ENCODE measurements around the gene RGS21.

Gene RGS21

DNA sequence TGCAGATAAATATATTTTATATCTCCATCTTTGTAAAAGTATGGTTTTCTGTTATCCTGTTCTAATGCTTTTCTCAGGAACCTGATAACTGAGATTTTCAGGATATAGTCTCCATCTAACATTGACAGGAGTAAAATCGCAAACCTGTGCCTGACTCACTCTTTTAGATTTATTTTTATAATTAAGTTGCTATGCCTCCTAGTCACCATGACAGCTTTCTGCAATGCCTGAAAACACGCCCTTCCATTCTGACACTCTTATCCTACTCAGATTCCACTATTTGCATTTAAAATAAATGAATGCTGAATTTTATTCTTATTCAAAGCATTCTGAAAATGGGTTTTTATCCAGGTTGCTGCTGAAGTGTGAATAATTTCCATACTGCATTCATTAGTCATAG, 62.8 kb downstream of the RGS21 start:
- no peak for DNase-seq

GRCh38 chr1:192382758-192383157, 66.0 kb downstream of the RGS21 start:
- no peak for DNase-seq

- no peak for DNase-seq
Observed at GRCh38 chr1:192386051-192386650, 69.4 kb downstream of the RGS21 start.

DNA sequence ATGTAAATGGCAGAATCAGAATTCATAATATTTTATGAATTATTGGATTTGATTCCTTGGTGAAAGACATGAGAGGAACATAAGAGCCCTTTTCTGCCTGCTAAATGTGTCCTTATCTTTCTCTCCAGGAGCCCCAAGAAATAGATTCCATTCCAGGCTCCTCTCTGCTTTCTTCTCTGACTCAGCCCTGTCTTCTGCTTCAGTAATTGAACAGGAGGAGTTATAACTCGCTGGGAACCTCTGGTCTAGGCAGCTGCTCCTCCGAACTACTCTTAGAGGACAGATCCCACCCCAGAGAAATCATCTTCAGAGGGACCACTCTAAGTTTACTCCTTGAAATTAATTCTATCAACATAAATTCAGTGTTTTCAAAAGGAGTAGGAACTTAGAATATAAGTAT, 78.4 kb downstream of the RGS21 start:
- no peak for DNase-seq

DNA sequence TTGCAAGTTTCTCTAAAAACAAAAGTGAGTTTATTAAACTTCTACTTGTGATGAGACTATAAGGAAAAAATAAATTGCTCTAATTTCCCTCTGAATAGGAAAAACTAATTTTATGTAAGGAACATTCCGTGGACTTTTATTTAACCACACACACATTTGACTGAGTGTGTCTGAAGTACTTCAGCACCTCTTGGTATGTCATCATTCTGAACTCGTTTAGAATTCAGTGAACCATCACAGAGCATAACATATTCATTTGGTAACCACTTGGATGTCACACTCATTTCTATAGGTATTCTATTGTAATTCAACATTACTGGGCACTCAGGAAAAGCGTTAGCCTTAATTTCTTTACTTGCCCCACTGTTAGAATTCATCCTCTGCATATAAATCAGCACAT, 79.1 kb downstream of the RGS21 start:
- no peak for DNase-seq

DNA sequence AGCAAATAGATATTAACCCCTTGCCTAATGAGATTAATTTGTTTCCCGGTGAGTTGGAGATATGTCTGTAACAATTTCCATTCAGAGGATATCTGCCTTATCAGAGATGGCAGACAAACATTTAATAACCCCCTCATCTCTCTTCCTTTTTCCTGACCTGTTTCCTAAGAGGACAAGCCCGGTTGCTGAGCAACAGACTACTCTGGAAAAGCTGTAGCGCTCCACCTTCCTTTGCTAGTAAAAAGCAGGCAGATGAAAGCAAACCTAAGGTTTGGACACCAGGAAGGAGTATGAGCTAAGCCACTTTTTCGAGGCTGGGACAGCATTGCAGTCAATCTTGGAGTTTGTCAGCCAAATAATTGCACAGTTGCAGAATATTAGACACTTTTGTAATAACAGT, 82.4 kb downstream of the RGS21 start:
- DNase-seq = no peak

DNA sequence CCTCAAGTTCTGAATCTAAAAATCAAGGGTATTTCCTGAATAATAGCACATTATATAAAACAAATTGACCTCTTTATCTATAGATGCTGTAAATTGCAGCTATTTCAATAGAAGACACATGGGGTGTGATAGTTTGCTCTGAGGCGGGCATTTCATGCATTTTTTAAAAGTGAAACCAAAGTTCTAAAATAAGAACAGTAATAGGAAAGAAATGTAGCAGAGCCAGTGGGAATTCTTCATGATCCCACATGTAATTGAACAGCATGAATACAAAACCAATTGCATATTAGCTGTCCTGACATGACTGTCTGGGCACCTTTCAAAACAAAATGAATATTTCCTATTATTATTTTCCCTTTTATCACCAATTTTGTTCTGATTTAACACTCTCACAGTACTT, 85.0 kb downstream of the RGS21 start:
- DNase-seq = no peak

DNA sequence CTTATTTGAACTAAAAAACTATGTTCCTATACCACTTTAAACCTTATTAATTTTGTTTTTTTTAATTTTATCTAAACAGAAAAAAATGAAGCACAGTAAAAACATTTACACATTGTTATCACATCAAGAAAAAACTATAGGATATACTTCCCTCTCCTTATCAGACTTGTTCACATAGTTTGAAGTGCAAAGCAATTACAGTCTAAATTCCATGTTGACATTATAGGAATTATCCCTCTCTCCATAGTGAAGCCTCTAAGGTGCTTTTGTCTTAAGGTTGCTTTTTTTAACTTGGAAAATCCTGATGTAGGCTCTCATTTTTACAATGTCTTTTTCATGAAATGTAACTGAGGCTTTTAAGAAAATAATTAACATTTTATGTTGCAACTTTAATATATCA, 85.8 kb downstream of the RGS21 start:
- no peak for DNase-seq

- no peak for DNase-seq
Observed at GRCh38 chr1:192407206-192407605, 90.4 kb downstream of the RGS21 start.
